PC-3 (cell line): ENCODE measurements around the gene C2. TPM values are rescaled to one million over a fixed set of nuclear protein-coding genes. Genes with fewer than 3 reads are reported as not detected.

Experiments used
- ATAC-seq: fragments of 200-7000 bp; cut with Tn5 transposase; 2 replicates; pipeline ENCODE4 v1.9.1; 2020; ENCODE audit warnings: mild to moderate bottlenecking, moderate library complexity
- BruUV-seq: library from RNA; stranded (reverse); fragments of 400-500 nt; replicated peaks from 2 replicates; lab custom pipeline; 2021; lab: Mats Ljungman, UMichigan
- CTCF ChIA-PET: fragments of 300-600 bp; sonication (Branson Sonifier 250); formaldehyde crosslinking; loops from one replicate; lab custom pipeline; 2022; ENCODE audit warnings: antibody characterized with exemption; lab: Charles Lee
- POLR2A ChIA-PET: fragments of 300-600 bp; sonication (Branson Sonifier 250); formaldehyde crosslinking; loops from one replicate; lab custom pipeline; 2022; ENCODE audit warnings: antibody characterized with exemption; ENCODE audit not compliant: unreplicated experiment; lab: Charles Lee
- DNase-seq: peaks from one replicate; pipeline ENCODE4 v3.0.0-alpha.2; 2015
- H2AFZ ChIP-seq: fragments of 300-600 bp; sonication (generic); 2 replicates; pipeline ENCODE4 v1.6.0; 2016; ENCODE audit warnings: antibody characterized with exemption, low read length
- H3F3A ChIP-seq: fragments of 300-600 bp; sonication (generic); one replicate; pipeline ENCODE4 v1.6.0; 2017; ENCODE audit warnings: antibody characterized with exemption, low read length, control low read depth, mild to moderate bottlenecking; ENCODE audit not compliant: unreplicated experiment
- H3K27ac ChIP-seq: fragments of 300-600 bp; sonication (generic); 2 replicates; pipeline ENCODE4 v1.5.1; 2016; ENCODE audit warnings: mild to moderate bottlenecking, low read length
- H3K27me3 ChIP-seq: fragments of 300-600 bp; sonication (generic); 2 replicates; pipeline ENCODE4 v1.6.1; 2016; ENCODE audit warnings: low read length, mixed read lengths
- H3K36me3 ChIP-seq: fragments of 300-600 bp; sonication (generic); 2 replicates; pipeline ENCODE4 v1.6.1; 2016; ENCODE audit warnings: low read depth, mixed run types, low read length, mixed read lengths
- H3K4me1 ChIP-seq: fragments of 300-600 bp; sonication (generic); 2 replicates; pipeline ENCODE4 v1.5.1; 2016; ENCODE audit warnings: low read length; ENCODE audit not compliant: insufficient read depth
- H3K4me2 ChIP-seq: fragments of 300-600 bp; sonication (generic); 2 replicates; pipeline ENCODE4 v1.6.0; 2016; ENCODE audit warnings: low read length
- H3K4me3 ChIP-seq: fragments of 300-600 bp; sonication (generic); 2 replicates; pipeline ENCODE4 v1.5.1; 2016; ENCODE audit warnings: mild to moderate bottlenecking, low read length, mixed read lengths
- H3K79me2 ChIP-seq: fragments of 300-600 bp; sonication (generic); 2 replicates; pipeline ENCODE4 v1.6.1; 2017; ENCODE audit warnings: low read length, mixed read lengths
- H3K9ac ChIP-seq: fragments of 300-600 bp; sonication (generic); 2 replicates; pipeline ENCODE4 v1.6.0; 2016; ENCODE audit warnings: mild to moderate bottlenecking, low read length
- H3K9me2 ChIP-seq: fragments of 300-600 bp; sonication (generic); replicated peaks from 2 replicates; pipeline ENCODE4 v1.6.1; 2016; ENCODE audit warnings: mixed run types, low read length, mixed read lengths
- H3K9me3 ChIP-seq: fragments of 300-600 bp; sonication (generic); 2 replicates; pipeline ENCODE4 v1.6.1; 2016; ENCODE audit warnings: low read length, mixed read lengths
- H4K20me1 ChIP-seq: fragments of 300-600 bp; sonication (generic); 2 replicates; pipeline ENCODE4 v1.6.1; 2016; ENCODE audit warnings: low read length, mixed read lengths
- CTCF ChIP-seq: fragments of 300-600 bp; sonication (generic); conservative IDR thresholded peaks from 2 replicates; pipeline ENCODE4 v1.5.1; 2017; ENCODE audit warnings: antibody characterized with exemption, low read depth, mild to moderate bottlenecking, low read length
- EZH2 ChIP-seq: fragments of 300-600 bp; sonication (generic); IDR thresholded peaks from one replicate; pipeline ENCODE4 v1.6.1; 2017; ENCODE audit warnings: antibody characterized with exemption, mild to moderate bottlenecking, low read length; ENCODE audit not compliant: unreplicated experiment
- EZH2phosphoT487 ChIP-seq: fragments of 300-600 bp; sonication (generic); IDR thresholded peaks from 2 replicates; pipeline ENCODE4 v1.6.1; 2018; ENCODE audit warnings: mild to moderate bottlenecking, antibody characterized with exemption, low read length, borderline replicate concordance
- intact Hi-C: fragments of 100-400 bp; cut with micrococcal nuclease; formaldehyde crosslinking; loops from 2 replicates; pipeline ENCODE4 v1.9.0; 2023
- total RNA-seq: library from RNA; depleted of rRNA; stranded (reverse); fragments of >200 nt; gene quantifications from 2 replicates; pipeline ENCODE4 v1.2.3, GENCODE V29; 2014

C2 gene
- total RNA-seq, 1 experiment from 2014 or later, result not detected

GRCh38 chr6:31956796-31957195 lies 29.3 kb downstream of the C2 start:
- ChIA-PET CTCF (no interaction called here), POLR2A (no interaction called here)
- Histone ChIP-seq H3K27ac (no peak overlapping the region), H3K4me2 (no peak overlapping the region), H3K9ac (no peak overlapping the region), H3K9me3 (no peaks in the 10 kb centered on the region), H3F3A (no peaks in the 10 kb centered on the region), H3K9me2 (no peaks in the 10 kb centered on the region), H3K79me2 (peaks cover 38% of the 10 kb centered on the region), H3K4me1 (peaks cover 19% of the 10 kb centered on the region), H3K4me3 (no peak overlapping the region), H2AFZ (no peak overlapping the region), H3K27me3 (no peaks in the 10 kb centered on the region), H4K20me1 (no peaks in the 10 kb centered on the region), H3K36me3 (peaks cover 41% of the 10 kb centered on the region)
- no TSS peak for BruUV-seq
- intact Hi-C loops, result loop anchor here (5.0 kb wide), 1 partner anchor 221 kb away; the partner anchor contains the start of genes AGPAT1 and RNF5
- no peak for ATAC-seq
- no peak for DNase-seq
- no peak for TF ChIP-seq EZH2
- no peak for TF ChIP-seq CTCF
- no peak for TF ChIP-seq EZH2phosphoT487

GRCh38 chr6:31958412-31958740 lies 30.9 kb downstream of the C2 start:
- H2AFZ ChIP-seq, result peak overlapping the region; percentile 90
- peaks cover 38% of the 10 kb centered on the region for H3K79me2 ChIP-seq
- H3F3A ChIP-seq, result no peaks in the 10 kb centered on the region
- DNase-seq (no peak), ATAC-seq (peak; percentile 23)
- no peaks in the 10 kb centered on the region for H4K20me1 ChIP-seq
- no peaks in the 10 kb centered on the region for H3K9me3 ChIP-seq
- H3K36me3 ChIP-seq, result peaks cover 44% of the 10 kb centered on the region
- H3K4me1 ChIP-seq, result peaks cover 19% of the 10 kb centered on the region
- peak overlapping the region; percentile 96 for H3K4me3 ChIP-seq
- no peaks in the 10 kb centered on the region for H3K27me3 ChIP-seq
- POLR2A ChIA-PET, result no interaction called here
- TF ChIP-seq CTCF (no peak), EZH2 (no peak), EZH2phosphoT487 (no peak)
- H3K9me2 ChIP-seq, result no peaks in the 10 kb centered on the region
- CTCF ChIA-PET, result no interaction called here
- BruUV-seq, result TSS peak; percentile 58
- peak overlapping the region; percentile 95 for H3K9ac ChIP-seq
- peak overlapping the region; percentile 31 for H3K27ac ChIP-seq
- H3K4me2 ChIP-seq, result peak overlapping the region; percentile 84
- intact Hi-C loops, result loop anchor here (2.0 to 5.0 kb wide), 3 partner anchors 48 to 219 kb away; partner anchors contain the start of genes AGPAT1, RNF5 and ZBTB12
